Stimulated activated CD4-positive, alpha-beta T cell treated with anti-CD3 and anti-CD28 coated beads, Interleukin-2, amount 100 ng/mL, for 48 hours (primary cell): ENCODE results near the gene MAPRE3.
A peak's percentile ranks its signal among the peaks of the same experiment; 100 is the strongest.

Experiments
- DNase-seq, 2 donors: peaks; one replicate each; pipeline ENCODE4 v3.0.0-alpha.2; 2020

Gene MAPRE3

DNA sequence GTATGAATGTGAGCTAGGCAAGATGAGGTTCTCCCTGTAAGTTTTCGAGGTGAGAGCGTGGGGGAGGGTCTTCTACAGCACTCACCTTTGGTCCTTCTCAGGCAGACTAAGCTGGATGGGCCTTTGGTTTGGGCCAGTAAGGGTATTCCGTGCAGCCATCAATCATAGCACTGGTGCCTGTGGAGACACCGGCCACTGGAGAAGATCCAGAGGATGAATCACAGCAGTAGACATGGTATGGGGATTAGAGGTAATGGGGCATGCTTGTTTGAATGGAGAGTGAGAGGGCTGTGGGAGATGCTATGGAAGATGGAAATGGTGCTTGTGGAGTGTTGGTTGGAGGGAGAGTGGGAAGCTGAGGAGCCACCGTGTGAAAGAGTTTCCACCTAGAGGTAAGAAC, 16.1 kb downstream of the MAPRE3 start:
- no peak for DNase-seq

DNA sequence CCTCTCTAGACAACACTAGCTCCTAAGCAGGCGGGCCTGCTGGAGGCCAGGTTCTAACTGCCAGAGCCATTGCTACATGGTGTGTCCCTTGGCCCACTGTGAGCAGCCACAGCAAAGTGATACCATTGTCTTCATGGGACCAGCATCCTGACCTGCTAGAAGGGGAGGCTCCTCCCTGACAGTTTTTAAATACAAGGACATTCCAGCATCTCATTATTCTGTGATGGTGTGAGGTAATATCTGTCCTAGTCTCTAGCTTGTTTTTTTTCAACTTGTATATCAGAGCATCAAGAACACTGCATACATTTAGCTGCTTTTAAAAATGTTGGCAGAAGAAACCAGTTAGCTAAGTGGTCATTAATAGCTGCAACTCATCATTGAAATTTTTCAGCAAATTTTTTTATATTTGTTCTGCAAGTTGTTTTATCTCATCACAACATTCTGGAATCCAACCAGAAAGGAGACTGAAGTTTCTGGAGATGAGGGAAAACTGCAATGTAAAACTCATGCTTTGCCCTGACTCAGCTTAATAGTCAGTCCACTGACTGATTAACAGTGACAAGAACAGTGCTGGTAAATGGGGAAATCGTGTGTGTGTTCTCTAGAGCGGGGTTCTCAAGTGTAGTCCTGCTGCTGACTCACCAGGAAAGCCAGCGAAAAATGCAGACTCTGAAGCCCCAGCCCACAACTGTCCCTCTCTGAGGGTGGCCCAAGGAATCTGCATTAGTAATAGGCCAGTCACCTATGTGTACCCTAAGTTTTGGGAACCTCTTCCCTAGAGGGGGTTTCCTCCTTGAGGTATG, 17.8 kb downstream of the MAPRE3 start:
- no peak for DNase-seq

DNA sequence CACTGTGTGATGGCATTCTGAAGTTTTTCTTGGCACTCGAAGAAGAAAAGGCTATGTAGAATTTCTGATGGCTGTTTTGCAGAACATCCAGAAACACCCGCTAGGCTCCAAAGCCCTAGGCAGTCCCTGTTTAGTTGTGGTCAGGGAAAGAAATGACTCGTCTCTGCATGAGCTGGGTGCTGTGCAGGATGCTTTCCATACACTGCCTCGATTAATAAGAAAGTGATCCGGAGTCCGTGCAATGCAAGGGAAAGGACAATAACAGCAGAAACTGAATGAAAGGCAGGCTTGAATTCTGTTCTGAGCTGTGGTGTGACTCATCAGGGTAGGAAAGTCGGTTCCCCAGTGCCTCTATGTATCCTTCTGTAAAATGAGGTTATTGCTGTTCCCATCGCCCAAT, 18.7 kb downstream of the MAPRE3 start:
- no peak for DNase-seq

DNA sequence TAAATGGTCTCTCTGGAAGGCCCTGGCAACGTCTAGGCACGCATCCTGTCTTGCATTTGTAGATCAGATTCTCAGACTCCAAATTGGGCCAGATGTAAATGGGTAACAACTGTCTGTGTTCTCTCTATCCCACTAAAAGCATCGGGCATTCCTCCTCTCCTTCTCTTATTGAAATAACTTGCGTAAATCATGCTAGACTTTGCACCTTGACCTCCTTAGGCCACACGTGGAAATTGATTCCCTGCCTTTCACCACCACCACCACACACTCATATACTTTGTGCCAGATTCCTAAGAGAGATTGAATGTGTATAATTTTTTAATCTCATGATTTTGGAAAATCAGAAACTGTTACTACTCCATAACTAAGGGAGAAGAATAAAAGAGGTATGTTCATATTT, 21.3 kb downstream of the MAPRE3 start:
- no peak for DNase-seq

DNA sequence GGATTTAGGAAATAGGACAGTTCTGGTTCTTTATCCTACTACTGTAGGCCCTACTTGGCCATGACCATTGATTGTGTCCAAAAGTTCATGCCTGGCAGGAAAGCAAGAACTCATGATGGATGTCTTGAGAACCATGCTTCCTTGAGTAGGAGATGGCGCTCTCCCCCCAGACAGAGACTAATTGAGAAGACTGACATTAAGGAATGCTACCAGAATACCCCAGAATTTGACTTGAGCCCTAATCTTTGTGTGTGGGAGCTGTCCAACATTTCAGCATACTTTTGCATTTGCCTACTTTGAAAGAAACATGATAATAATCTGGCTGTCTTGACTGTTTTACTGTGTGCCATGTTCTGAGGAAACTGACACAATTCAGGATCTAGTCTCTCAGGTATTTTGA, 23.3 kb downstream of the MAPRE3 start:
- DNase-seq = no peak

DNA sequence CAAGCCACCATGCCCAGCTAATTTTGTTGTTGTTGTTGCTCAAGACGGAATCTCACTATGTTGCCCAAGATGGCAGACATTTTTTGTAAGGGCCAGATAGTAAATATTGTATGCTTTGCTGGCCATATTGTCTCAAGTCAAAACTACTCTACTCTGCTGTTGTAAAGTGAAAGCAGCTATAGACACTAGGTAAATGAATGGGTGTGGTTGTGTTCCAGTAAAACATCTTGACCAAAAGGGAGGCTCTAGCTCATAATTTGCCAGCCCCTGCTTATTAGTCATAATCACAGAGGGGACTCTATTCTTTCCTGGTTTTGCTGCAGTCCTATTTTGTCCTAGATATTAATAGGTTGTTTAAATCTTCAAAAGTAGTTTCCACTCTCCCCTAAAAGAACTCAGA, 24.5 kb downstream of the MAPRE3 start:
- no peak for DNase-seq

DNA sequence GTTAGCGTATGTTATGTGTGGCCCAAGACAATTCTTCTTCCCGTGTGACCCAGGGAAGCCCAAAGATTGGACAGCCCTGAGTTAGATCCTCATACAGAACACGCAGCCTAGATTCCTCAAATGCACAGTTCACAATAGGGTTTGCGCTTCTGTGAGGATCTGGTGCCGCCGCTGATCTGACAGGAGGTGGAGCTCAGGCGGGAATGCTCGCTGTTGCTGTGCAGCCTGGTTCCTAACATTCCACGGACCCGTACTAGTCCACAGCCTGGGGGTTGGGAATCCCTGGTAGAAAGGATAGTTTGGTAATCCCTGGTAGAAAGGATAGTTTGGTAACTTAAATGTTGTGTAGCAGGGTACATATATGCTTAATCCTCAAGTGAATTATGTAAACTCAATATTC, 27.0 kb downstream of the MAPRE3 start:
- no peak for DNase-seq

DNA sequence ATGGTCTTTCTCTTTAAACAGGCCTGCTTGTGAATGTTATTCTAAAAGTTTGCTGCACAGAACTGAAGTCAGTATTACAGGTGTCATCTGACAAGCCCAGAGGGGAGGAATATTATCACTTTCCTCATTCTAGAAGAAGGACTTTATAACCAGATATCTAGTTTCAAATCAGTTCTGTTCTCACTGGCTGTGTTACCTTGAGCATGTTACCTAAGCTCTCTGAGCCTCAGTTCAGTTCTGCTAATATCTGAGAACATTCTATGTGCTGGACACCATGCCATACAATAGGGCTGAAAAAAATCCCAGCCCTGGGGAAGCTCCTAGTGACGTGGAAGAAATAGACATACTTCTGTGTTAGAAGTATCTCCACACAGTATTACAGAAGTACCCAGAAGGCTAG, 27.9 kb downstream of the MAPRE3 start:
- DNase-seq = no peak

DNA sequence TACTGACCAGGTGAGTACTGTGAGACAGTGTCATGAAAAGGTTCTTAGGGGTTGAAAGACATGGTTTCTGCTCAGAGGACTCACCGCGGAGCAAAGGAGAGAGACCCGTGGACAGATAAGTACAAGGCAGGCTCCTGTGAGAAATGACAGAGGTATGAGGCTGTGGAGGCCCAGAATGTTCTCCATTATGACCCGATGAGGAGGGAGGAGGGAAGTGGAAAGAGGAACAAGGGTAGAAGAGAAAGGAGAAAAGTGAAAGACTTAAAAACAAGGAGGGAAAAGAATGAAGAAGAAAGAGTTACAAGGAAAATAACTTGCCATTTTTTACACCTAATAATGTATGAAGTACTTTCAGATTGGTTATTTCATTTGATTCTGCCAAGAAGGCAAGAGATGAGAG, 29.8 kb downstream of the MAPRE3 start:
- no peak for DNase-seq

DNA sequence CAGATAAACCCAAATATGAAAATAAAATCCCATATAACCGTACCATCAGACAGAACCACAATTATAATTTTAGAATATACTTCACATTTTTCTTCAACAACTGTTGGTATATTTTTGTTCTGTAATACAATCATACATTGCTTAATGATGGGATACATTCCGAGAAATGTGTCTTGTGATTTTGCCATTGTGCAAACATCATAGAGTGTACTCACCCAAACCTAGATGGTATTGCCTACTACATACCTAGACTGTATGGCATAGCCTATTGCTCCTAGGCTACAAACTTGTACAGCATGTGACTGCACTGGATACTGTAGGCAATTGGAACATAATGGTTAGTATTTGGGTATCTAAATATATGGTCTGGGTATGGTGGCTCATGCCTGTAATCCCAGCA, 30.6 kb downstream of the MAPRE3 start:
- no peak for DNase-seq

DNA sequence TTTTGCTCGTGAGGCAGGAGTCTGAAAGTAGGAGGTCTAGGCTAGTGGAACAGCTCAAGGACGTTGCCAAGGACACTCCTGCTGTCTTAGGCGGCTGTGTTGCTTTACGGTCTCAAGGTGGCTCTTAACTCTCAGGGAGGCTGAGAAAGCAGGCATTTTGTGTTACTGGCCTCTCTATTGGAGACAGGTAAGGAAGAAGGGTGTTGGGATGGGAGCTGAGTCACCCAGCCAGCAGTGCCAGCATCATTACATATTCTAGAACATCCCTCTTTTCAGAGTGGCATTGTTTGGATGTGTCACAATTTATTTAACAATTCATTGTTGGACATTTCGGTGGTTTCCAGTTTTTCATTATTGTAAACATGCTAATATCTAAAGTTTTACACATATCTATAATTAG, 31.5 kb downstream of the MAPRE3 start:
- no peak for DNase-seq

DNA sequence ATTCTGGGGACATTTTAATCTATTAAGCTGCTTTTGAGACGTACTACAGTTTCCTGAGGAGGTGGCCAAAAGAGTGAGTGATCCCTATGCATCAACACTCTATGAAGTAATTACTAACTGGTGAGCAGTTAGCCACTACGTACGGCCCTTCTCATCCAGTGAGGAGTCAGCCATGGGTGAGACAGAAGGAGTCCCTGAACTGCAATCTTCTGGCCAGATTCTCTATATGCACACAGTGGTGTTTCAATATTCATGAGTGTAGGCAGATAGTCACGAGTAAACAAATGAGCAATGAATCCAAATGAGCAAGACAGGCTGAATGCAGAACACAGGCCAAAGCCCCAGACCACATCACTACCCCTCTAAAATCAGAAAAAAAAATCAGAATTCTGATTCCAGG, 32.6 kb downstream of the MAPRE3 start:
- DNase-seq = no peak

DNA sequence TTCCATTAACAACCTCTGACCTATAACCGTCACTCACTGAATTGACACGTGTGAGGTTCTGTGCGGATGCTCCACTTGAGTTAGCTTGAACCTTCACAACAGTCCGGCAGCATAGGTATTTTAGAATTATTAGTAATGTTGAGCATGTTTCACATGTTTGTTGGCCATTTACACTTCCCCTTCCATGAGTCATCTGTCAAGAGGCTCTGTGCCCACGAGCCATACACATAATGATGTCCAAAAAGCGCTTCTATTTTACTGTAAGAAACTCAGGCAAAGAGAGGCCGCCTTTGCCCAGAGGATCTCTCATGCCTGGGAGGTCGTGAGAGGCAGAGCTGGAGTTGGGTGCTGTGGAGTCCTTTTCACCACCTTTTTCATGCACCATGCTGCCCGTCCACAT, 33.4 kb downstream of the MAPRE3 start:
- no peak for DNase-seq

DNA sequence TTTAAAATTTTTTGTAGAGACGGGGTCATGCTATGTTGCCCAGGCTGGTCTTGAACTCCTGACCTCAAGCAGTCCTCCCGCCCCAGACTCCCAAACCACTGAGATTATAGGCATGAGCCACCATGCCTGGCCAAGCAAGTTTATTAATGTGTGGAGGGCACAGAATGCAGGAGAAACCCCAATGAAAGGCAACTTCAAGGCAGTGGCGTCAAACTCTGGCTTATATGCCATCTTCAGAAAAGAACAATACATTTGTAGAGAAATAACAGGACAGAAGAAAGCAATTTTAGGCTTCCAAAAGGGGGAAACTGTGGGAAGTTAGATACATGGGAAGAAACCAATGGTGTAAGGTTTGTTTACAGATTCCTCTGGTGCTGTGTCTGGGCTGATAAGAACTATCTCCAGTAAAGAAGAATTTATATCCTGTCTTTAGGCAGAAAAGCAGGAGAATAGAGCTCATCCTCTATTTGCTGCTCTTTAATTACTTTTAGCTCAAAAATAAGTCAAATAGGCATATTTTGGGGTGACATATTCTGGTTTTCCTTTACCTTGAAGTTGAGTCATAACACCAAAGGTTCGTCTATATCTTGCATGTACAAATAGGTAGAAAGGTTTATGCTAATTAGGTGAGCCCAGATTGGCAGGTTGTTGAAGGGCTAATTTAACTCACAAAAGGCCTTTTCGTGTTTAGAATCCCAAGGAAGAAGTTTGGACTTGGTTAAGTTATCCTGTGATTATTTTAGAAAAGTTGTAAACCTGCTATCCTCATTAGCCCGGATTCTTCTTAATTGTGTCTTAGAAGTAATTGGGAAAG, 36.4 kb downstream of the MAPRE3 start:
- no peak for DNase-seq

DNA sequence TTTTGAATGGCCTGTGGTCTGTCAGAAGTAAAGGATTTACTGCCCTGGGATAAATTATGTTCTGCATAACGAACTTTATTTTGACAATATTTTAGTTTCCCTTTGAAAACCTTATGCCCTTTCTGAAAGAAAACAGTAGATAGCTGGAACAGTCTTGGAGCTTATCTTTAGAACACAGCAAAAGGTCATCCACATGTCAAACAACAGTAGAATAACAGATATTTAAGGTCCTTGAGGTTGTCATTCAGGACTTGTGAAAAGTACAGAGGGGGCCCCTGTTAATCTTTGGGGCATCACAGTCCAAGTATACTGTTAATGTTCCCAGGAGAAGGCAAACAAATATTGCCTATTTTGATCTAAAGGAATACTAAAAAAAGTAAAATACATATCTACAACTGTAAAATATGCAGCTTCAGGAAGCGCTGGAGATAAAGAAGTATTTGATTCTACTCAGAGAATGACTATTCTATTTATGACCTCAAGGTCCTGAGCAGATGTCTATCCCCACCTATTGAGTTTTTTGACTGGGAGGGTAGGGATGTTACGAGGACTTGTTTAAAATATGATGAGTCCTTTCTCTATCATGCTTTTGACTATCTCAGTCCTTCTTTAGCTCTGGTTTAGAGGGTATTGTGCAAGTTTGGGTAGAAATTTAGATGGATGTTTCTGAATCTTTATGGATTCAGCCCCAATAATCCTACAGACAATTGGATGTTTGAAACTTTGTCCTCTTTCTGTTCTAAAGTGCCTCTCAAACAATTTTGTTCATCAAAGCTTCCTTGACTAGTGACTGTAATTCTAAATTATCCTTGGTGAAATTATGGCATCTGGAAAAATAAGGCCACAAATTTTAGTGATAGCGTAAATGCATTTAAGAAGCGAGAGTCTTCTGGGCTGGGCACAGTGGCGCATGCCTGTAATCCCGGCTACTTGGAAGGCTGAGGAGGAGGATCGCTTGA, 37.3 kb downstream of the MAPRE3 start:
- DNase-seq = no peak

DNA sequence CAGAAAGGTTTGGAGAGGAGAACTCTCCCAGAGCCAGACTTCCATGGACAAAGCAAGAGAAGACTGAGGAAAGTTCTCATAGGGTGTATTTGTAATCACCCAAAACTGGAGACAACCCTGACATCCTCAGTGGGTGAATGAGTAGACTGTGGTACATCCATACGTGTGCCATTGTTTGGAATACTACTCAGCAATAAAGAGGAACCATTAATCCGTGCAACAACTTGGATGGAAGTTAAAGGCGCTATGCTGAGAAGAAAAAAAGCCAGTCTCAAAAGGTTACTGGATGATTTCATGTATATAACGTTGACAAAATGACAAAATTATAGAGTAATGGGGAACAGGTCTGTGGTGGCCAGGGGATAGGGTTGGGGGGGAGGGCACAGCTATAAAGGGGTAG, 38.2 kb downstream of the MAPRE3 start:
- no peak for DNase-seq

DNA sequence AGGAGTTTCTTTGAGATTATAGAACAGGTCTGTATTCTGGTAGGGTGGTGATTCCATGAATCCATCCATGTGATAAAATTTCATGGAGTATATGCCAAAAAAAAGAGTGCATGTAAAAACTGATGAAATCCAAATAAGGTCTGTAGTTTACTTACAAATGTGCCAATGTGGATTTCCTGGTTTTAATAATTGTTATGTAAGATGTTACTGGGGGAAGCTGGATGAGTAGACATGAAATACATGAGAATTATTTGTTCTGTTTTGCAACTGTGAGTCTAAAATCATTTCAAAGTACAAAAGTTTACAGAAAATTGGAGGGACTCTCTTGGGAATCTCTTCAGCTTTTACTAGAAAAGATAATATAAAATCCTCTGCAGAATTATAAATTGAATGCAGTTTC, 38.6 kb downstream of the MAPRE3 start:
- no peak for DNase-seq

DNA sequence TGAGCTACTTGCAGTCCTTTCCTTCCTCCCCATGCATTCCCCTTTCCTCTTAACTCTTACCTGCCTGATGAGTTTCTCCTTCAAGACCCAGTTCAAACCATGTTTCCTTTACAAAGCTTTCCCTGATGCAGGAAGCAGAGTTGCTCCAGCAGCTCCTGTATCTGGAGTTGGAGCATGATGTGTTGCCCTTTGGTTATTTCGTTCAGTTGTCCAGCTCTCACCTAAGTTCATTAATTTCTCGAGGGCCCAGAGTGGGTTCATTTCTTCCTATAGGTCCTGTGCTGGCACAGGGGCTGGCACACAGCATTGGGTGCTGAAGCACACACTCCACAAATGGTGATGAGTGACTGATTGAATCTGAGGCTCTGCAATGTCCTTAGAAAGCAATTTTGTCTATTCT, 39.3 kb downstream of the MAPRE3 start:
- no peak for DNase-seq

DNA sequence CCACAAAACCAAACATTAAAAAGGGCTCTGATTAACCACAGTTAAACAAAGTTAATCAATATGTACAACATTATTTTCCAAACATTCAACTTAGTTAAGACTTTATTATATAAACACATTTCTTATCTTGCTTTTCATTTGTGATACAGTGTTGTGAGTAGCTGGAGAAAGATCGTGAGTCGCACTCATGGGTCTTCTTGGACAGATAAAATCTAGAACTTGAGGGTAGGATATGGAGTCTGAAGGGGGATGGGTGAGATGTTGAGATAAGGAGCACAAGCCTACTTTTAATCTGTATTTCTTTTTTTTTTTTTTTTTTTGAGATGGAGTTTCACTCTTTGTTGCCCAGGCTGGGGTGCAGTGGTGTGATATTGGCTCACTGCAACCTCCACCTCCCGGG, 39.7 kb downstream of the MAPRE3 start:
- DNase-seq = no peak

DNA sequence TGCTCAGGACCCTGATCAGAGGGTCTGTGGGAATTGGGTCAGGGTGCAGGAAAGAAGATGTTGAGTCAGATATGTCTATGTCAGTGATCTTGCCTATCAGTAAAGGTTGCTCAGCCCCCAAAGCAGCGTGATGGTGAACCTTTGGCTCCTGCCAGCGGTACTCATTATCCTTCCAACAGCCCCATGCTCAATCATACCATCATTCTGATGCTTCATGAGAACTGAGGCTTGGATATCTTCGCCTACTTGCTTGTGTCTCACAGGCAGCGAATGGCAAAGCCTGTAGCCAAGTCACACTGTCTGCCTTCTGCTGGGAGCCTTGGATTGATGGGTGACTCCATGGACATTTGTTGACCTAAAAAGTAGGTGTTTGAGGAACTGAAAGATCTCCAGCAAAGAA, 43.3 kb downstream of the MAPRE3 start:
- DNase-seq = no peak

DNA sequence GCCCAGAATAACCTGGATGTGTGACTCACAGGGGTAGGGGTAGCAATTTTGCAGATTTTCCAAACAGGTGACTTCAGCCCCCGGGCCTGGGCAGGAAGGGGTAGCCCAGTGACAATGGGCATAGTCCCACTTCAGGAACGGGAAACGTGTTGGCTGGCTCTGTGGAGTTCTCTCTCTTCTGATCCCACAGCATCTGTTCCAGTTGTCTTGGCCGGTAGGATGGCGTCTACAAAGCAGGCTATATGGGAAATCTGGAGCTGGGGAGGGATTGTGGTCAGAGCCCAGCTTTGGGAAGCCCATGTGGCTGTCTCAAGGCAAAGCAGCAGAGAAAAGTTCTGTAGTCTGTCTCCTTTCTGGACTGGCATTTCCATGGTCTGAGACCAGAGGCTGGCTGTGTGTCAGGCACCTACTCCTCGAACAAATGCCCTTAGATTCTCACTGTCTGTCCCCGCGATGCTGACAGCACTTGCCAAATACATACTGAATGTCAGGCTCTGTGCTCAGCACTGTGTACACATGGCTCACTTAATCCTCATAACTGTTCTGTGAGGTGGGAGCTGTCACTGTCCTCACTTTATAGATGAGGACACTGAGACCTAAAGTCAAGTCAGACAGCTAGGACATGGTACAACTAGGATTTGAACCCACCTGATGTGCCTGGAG, 44.5 kb downstream of the MAPRE3 start:
- DNase-seq = no peak

DNA sequence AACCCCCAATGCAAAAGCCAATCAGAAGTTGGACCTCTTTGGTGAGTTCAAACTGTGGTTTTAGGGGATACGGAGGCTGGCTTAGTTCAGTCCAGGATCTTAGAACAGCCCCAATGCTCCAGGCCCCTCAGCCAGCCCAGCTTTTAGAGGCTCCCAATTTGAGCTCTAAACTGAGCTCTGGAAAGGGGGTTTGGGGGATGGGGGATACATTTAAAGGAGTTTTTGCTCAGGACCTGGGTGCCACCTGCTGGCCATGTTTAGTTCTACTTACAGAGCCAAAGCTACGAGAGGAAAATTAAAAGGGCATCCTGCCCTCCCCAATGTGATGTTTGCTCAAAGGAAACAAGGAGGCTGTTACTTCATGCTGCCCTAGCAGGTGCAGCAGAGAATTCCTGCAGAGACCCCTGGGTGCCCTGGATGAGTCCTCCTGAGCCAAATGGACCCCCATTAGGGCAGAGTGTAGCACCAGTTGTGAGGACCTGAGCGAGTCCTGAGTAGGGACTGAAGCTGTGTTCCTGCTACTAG, 46.4 kb downstream of the MAPRE3 start:
- DNase-seq = peak; percentile 30 to 32

DNA sequence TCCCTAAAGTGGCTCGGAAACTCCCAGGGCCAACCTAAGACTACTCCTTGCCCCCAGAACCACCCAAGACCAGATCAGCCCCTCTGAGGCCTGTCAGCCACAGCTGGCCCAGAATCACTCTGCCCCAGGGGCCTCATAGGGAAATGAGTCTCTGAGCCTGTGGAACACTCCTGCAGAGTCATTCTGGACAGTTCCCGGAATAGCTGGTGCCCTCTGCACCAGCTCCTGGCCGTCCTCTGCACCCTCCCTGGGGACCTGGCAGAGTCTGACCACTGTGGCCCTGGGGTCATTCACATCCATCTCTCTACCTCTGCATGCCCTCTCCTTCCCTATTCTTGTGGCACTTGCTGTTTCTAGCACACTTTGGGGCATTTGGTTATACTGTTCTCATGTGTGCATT, 47.7 kb downstream of the MAPRE3 start:
- no peak for DNase-seq
